Hematopoietic multipotent progenitor cell treated with erythropoietin and hydrocortisone succinate and interleukin-3 and kit ligand, for 6 days (in vitro differentiated cells): ENCODE measurements around the gene SUN5.

Source experiments
- DNase-seq: peaks from one replicate; pipeline ENCODE4 v3.0.0-alpha.2; 2015

SUN5 gene

DNA sequence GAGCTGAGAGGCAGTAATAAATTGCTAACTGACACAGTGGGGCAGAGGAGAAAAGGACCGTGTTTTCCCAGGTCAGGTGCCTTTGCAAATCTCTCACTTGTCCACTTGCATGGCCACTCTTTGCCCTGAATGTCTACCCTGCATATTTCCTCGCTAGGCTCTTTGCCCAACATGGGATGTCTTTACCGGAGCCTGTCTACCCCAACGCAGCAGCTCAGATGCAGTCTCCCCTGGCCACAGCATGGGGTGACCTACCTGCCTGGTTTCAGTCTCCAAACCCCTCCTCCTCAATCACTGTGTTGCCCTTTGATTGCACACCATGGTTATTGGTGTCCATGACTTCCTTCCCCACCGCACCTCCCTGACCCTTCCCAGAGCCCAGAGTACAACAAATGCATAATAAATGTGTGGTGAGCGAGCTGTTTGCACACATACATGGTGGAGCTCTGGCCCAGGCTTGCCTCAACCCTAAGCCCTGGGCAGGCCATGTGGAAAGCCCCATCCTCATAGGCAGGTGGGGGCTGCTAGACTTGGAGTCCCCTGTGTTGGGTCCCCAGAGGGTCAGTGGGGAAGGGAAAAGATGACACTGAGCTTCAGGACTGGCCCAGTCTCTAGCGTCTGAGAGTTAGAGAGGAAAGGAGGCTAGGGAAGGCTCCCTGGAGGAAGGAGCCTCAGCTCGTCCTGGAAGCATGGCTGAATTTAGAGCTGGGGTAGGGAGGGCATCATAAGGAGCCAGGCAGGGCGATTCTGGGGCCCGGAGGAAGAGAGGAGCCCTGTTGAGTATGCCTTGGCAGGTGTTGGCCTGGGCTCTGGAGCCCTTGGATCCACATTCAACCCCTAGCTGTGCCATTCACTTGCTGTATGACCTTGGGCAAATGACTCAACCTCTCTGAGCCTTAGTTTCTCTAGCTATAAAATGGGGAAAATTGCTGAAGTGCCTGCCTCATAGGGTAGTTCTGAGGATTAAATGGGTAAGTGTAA is 22.8 kb upstream of the SUN5 start:
- DNase-seq = no peak

DNA sequence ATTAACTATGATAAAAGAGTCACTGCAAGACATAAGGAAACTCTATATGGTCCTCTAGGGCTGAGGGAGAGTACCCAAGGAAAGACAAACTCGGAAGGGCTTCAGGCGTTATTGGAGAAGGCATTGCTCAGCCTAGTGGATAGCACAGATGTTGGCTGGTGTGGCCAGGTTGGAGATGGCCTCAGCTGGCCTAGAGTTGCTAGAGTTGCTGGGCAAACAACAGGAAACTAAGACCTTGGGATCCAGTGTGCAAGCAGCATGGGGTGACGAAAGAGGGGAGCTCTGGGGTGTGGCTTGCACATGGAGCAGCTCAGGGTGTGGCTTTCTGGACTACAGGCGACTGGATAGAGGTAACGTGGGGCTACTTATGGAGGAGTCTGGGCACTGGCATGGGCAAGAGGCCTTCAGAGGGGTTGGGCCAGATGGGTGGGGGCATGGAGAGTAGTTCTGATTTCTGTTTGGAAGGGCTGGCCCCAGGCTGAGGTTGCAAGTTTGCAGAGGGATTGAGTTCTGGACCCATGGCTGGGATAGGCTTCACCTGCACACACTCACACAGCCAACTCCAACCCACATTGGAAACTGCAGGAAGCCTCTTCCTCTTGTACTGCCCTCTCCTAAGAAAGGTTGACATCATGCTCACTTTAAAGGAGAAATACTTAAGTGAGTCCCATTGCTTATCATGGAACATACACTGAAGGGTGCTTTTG is 22.0 kb upstream of the SUN5 start:
- DNase-seq = no peak

DNA sequence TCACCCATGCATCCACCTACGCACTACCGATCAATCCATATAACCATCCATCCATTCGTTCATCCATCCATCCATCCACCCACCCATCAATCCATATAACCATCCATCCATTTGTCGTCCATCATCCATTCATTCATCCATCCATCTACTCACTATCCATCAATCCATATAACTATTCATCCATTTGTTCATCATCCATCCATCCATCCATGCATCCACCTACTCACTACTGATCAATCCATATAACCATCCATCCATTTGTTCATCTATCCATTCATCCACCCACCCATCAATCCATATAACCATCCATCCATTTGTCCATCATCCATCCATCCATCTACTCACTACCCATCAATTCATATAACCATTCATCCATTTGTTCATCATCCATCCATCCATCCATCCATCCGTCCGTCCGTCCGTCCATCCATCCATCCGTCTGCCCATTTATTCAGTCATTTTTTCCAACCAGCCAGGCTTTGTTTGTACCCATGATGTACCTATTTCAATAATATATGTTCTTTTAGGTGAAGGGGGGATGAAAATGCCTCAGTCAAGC is 21.2 kb upstream of the SUN5 start:
- DNase-seq = no peak

DNA sequence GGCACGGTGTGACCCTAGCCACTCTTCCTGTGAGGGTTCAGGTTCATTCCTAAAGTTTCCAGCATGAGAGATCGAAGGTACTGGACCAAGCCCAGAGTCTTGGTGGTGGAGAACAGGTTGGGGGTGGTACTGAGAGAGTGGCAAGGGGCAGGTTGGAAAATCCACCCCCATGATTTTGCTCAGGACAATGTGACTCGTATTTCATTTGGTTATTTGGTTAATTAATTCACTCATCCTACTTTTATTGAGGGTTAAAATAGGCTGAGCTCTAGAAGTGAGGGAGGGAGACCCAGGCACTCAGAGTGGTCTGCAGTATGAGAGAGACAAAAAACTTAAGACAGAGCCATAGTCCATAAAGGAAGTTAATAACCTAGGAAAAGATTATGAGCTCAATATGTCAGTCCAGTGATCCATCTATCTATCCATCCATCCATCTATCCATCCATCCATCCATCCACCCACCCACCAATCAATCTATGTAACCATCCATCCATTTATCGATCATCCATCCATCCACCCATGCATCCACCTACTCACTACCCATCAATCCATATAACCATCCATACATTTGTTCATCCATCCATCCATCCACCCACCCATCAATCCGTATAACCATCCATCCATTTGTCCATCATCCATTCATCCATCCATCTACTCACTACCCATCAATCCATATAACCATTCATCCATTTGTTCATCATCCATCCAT is 20.5 kb upstream of the SUN5 start:
- DNase-seq = no peak

GRCh38 chr20:33024243-33024560 is 20.0 kb upstream of the SUN5 start:
- DNase-seq = no peak

DNA sequence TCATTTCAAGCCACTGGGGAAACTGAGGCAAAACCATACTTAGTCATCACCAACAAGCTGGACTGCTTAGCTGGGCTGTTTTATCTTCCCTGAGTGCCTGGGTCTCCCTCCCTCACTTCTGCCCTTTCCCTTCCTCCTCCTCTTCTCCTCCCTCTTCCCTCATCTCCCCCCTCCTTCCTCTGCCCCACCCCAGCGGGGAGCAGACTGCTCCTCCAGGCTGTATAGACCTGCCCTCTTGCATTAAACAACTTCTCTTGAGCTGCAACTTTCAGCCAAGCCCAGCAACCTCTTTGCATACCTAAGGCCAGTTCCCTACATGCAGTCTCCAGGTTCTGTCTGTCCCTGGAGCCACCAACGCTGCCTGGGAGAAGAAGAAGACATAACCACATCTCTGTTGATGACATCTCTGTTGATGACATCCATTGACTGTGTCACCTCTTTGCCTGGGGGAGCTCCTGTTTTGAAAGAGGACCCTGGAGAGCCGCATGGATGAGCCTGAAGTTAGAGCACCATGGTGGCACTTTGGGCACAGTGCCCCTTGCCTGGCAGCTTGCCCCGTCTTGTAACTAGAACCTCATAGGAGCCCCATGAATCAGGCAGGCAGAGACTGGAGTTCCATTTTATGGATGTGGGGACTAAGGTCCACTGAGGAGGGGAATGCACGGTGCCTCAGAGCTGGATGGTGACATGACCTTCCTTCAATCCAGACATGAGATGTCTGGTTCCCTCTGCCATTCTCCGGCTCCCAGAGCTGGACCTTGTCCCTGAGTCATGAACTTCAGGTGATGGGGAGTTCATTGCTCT is 19.4 kb upstream of the SUN5 start:
- DNase-seq = no peak

DNA sequence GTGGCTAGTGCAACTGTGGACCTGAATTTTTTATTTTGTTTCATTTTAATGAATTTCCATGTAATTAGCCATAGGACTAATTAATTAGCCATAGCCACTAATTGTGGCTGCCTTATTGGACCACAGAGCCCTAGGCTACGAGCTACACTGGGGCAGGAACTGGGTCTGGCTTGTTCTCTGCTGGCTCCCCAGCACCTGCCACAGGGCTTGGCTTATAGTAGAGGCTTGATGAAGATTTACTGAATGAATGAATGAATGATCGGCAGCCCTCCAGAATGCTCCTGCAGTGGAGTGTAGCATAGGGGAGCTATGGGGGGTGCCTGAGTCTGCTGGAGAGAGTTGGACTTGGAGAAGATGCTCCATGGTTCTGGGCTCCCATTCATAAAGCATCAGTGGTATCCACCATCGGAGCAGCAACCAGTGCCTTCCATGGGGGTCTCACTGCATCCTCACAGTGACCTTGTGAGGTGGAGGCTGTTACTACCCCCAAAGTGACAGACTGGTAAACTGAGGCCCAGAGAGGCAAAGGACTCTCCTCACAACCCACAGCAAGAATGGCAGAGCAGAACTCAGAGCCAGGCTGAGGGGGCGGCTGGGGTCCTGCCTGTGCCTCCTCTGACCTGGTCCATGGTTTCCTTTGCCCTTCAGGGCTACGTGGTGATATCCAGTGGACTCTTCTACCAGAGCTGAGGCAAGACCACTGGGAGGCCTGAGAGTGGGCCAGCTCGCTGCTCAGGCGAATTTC is 18.6 kb upstream of the SUN5 start:
- no peak for DNase-seq

DNA sequence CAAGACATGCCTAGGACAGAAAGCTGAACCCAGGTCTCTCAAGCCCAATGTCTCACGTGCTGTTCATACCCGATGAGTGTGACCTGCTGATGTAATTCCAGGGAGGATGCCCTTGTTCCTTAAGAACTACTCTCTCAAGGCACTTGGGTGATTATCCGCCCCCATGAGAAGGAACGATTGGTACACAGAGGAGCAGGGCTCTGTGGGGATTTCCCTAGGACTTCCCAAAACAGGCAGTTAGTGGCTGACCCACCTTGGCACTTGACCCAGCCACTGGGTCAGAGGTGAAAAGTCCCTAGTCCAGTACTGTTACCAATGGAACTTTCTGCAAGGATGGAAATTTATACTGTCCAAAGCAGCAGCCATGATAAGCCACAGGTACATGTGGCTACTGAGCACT is 18.1 kb upstream of the SUN5 start:
- no peak for DNase-seq

DNA sequence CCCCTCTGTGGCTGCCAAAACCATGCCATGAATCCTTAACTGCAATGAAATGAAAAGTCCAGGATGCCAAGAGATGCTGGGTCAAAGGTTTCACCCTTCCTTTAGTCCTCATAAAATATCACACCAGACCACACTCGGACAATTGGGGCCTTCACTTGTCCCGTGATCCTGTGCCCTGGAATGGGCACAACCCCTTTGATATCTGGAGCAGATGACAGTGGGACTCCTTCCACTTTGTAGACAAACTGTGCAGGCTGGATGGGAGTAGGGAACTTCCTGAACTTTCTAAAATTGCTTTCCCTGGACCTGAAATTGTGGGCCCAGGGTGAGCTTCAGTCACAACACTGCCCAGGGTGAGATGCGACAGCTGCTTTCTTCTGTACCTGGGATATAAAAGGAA is 17.6 kb upstream of the SUN5 start:
- DNase-seq = no peak

GRCh38 chr20:33020278-33021161 is 16.3 kb upstream of the SUN5 start:
- DNase-seq = no peak

- no peak for DNase-seq
Measured at GRCh38 chr20:33019465-33020277, 15.4 kb upstream of the SUN5 start.

GRCh38 chr20:33018169-33018931 is 14.1 kb upstream of the SUN5 start:
- no peak for DNase-seq

DNA sequence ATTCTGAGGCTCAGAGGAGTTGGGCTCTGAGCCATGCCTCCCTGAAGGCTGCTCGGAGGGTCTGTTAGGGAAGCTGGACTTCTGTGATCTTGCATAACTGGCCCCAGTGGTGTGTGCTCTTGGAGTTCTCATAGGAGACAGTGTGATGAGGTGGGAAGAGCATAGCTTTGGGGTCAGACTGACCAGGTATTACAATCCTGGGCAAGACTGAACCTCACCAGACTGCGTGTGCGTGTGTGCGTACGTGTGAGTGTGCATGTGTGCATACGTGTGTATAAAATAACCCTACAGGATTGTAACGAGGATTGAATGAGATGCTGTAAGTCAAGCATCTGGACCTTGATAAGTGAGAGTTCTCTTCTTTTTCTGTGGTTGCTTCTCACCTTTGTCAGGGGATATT is 13.3 kb upstream of the SUN5 start:
- DNase-seq = no peak

DNA sequence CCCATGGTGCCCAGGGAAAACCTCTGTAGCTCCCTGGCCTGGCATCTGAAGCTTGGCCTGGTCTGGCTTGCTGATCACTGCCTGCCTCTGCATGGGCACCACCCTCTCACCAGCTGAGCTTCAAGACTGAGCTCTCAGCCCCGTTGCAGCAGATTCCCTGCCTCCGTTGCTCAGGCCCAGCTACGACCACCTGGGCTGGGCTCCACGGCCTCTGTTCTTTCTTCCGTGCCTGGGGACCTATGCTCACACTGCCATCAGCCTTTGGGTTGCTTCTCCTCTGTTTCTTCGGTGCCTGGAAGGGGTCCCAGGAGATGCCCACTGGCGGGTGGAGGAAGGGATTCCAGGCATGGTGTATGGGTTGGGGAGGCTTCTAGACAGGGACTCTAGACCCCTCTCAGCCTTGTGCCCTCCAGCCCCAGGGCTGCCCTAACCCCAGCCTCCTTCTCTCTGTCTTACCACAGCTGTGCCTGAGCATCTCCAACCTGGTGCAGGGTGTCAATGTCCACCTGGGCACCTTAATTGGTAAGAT is 12.4 kb upstream of the SUN5 start:
- no peak for DNase-seq

GRCh38 chr20:33015700-33016580 is 11.7 kb upstream of the SUN5 start:
- no peak for DNase-seq

DNA sequence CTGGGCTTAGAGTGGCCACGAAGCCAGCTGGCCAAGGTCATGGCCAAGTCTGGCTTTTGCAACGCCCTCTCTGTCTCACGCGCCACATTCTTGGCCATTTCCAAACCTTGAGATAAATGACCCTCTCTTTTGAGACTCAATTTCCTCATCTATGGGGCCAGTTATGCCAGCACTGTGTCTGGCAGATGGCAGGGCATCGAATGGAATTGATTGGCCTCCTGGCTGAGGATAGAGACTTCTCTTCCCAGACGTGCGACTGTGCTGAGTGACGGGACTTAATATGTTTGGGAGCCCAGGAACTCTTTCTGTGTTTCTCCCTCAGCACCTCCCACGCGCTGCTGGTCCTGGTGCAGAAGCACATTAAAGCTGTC is 10.9 kb upstream of the SUN5 start:
- no peak for DNase-seq

DNA sequence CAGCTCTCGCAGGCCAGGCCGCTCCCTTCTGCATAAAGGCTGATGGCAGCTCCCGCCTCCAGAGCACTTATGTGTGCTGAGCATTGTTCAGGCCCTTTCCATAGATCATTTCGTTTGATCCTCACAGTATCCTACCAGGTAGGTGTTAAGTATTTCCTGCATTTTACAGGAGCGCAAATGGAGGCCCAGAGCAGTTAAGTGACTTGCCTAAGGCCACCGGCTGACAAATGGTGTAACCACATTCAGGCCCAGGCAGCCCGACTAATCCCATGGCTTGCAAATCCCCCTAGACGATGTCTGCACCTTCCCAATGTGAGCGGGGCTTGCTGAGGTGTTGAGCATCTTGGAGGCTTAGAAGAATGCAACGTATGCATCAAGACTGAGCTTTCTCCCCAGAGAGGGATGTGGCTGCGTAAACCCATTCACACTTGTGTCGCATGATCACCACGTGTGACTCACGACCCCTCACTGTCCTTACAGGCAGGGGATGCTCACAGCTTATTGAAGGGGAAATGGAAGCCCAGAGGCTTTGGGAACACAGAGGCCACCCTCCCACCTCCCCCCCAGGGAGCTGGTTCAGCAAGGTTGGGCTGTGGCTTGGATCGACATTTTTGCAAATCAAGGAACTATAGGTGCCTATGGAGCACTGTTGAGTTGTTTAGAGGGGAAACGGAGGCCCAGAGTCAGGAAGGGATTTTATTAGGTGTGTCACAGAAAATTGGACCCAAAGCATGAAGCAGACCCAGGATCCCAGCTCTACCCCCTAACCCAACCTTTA is 10.3 kb upstream of the SUN5 start:
- DNase-seq = no peak
